Hepatocyte (in vitro differentiated cells): ENCODE measurements around the gene HCRTR1. TPM values are rescaled to one million over a fixed set of nuclear protein-coding genes. Genes with fewer than 3 reads are reported as not detected.

Experiments used
- DNase-seq: peaks from one replicate; pipeline ENCODE4 v3.0.0-alpha.2; 2016; ENCODE audit warnings: low spot score
- H2AFZ ChIP-seq: fragments of 200-600 bp; sonication (generic); 2 replicates; pipeline ENCODE4 v1.6.0; 2016; ENCODE audit warnings: antibody characterized with exemption, mild to moderate bottlenecking
- H3K27ac ChIP-seq: fragments of 200-600 bp; sonication (generic); 2 replicates; pipeline ENCODE4 v1.5.1; 2016; ENCODE audit warnings: mild to moderate bottlenecking
- H3K27me3 ChIP-seq: fragments of 200-600 bp; sonication (generic); 2 replicates; pipeline ENCODE4 v1.6.1; 2016
- H3K36me3 ChIP-seq: fragments of 200-600 bp; sonication (generic); replicated peaks from 2 replicates; pipeline ENCODE4 v1.5.1; 2016; ENCODE audit warnings: low read depth; ENCODE audit not compliant: insufficient read depth
- H3K4me1 ChIP-seq: fragments of 200-600 bp; sonication (generic); 2 replicates; pipeline ENCODE4 v1.5.1; 2016; ENCODE audit warnings: mild to moderate bottlenecking, moderate library complexity; ENCODE audit not compliant: insufficient read depth
- H3K4me2 ChIP-seq: fragments of 200-600 bp; sonication (generic); 2 replicates; pipeline ENCODE4 v1.6.0; 2016
- H3K4me3 ChIP-seq: fragments of 200-600 bp; sonication (generic); 2 replicates; pipeline ENCODE4 v1.5.1; 2016; ENCODE audit warnings: mild to moderate bottlenecking
- H3K79me2 ChIP-seq: fragments of 200-600 bp; sonication (generic); 2 replicates; pipeline ENCODE4 v1.6.0; 2017; ENCODE audit warnings: mild to moderate bottlenecking
- H3K9me2 ChIP-seq: fragments of 200-600 bp; sonication (generic); replicated peaks from 2 replicates; pipeline ENCODE4 v1.6.0; 2017; ENCODE audit warnings: mild to moderate bottlenecking; ENCODE audit not compliant: insufficient read depth
- H3K9me3 ChIP-seq: fragments of 200-600 bp; sonication (generic); 2 replicates; pipeline ENCODE4 v1.5.1; 2016; ENCODE audit warnings: low read depth, mild to moderate bottlenecking
- H4K20me1 ChIP-seq: fragments of 200-600 bp; sonication (generic); 2 replicates; pipeline ENCODE4 v1.6.0; 2016; ENCODE audit warnings: mild to moderate bottlenecking; ENCODE audit not compliant: insufficient read depth, poor library complexity, severe bottlenecking
- CTCF ChIP-seq: fragments of 200-600 bp; sonication (generic); IDR thresholded peaks from 2 replicates; pipeline ENCODE4 v1.5.1; 2016; ENCODE audit warnings: antibody characterized with exemption, mild to moderate bottlenecking; ENCODE audit not compliant: poor library complexity
- EZH2 ChIP-seq: fragments of 200-600 bp; sonication (generic); IDR thresholded peaks from 2 replicates; pipeline ENCODE4 v1.6.1; 2016; ENCODE audit warnings: antibody characterized with exemption, mild to moderate bottlenecking, borderline replicate concordance
- EZH2phosphoT487 ChIP-seq: fragments of 200-600 bp; sonication (generic); IDR thresholded peaks from one replicate; pipeline ENCODE4 v1.6.1; 2018; ENCODE audit warnings: antibody characterized with exemption, mild to moderate bottlenecking, low read depth, moderate library complexity; ENCODE audit not compliant: unreplicated experiment, severe bottlenecking
- WGBS: methylation state at CpG from one replicate; pipeline ENCODE4 v1.1.6; 2016; ENCODE audit warnings: low lambda C conversion rate; ENCODE audit errors: missing lambda C conversion rate; 5-methylcytosine and 5-hydroxymethylcytosine counted together
- polyA plus RNA-seq: library from polyadenylated mRNA; unstranded; fragments of >200 nt; fragmentation: Nextera tagmentation; extraction: Ambion mirVana; gene quantifications from 2 replicates; pipeline ENCODE4 v1.2.1, GENCODE V29; 2016
- total RNA-seq: library from RNA; depleted of rRNA; stranded (reverse); fragments of >200 nt; gene quantifications from 2 replicates; pipeline ENCODE4 v1.2.3, GENCODE V29; 2014

The HCRTR1 gene
- 0.28 TPM in 1 of 2 replicates, not detected in the other for total RNA-seq
- polyA plus RNA-seq: 0.68 TPM in 1 of 2 replicates, not detected in the other

GRCh38 chr1:31617218-31617915, at the start of gene HCRTR1:
Gene HCRTR1, plus strand, starts transcription at chr1:31617689. Its CDS starts 1,504 bp downstream, at chr1:31619193.
- Histone ChIP-seq H3K79me2 (no peaks in the 10 kb centered on the region), H3K4me3 (peak within 1 kb of the TSS; percentile 82), H4K20me1 (no peaks in the 10 kb centered on the region), H2AFZ (peak within 1 kb of the TSS; percentile 88), H3K27ac (no peak within 1 kb of the TSS), H3K27me3 (peaks cover 10% of the 10 kb centered on the region), H3K4me1 (no peaks in the 10 kb centered on the region), H3K9me2 (no peaks in the 10 kb centered on the region), H3K4me2 (peak within 1 kb of the TSS; percentile 100), H3K36me3 (no peaks in the 10 kb centered on the region), H3K9me3 (no peaks in the 10 kb centered on the region)
- WGBS: 19% methylated on average over 22 of the region's 48 CpGs
- TF ChIP-seq EZH2phosphoT487 (no peak), EZH2 (no peak), CTCF (no peak)
- DNase-seq: peak; percentile 3

GRCh38 chr1:31567956-31568570, 49.4 kb upstream of the HCRTR1 start:
- WGBS: 94% methylated on average over 10 of the region's 10 CpGs
- no peak for DNase-seq
- no peaks in the 10 kb centered on the region for H3K9me2 ChIP-seq

GRCh38 chr1:31568895-31569595, 48.4 kb upstream of the HCRTR1 start:
- Histone ChIP-seq H3K4me2 (no peak overlapping the region), H3K27ac (no peak overlapping the region), H3K9me2 (no peaks in the 10 kb centered on the region), H3K9me3 (no peaks in the 10 kb centered on the region), H3K4me1 (peaks cover 12% of the 10 kb centered on the region), H3K4me3 (no peak overlapping the region), H2AFZ (no peak overlapping the region), H3K36me3 (no peaks in the 10 kb centered on the region), H4K20me1 (no peaks in the 10 kb centered on the region), H3K27me3 (no peaks in the 10 kb centered on the region), H3K79me2 (no peaks in the 10 kb centered on the region)
- DNase-seq: no peak
- WGBS: 82% methylated on average over 11 of the region's 11 CpGs
- TF ChIP-seq EZH2: no peak
- no peak for TF ChIP-seq EZH2phosphoT487
- TF ChIP-seq CTCF: no peak

More at GRCh38 chr1:31567956-31568570, 49.4 kb upstream of the HCRTR1 start:
- H3K4me2 ChIP-seq: no peak overlapping the region
- no peaks in the 10 kb centered on the region for H3K36me3 ChIP-seq
- no peaks in the 10 kb centered on the region for H3K27me3 ChIP-seq
- H3K9me3 ChIP-seq: no peaks in the 10 kb centered on the region
- TF ChIP-seq EZH2: no peak
- no peak for TF ChIP-seq EZH2phosphoT487
- no peak overlapping the region for H2AFZ ChIP-seq
- H3K4me1 ChIP-seq: peaks cover 9% of the 10 kb centered on the region
- H3K79me2 ChIP-seq: no peaks in the 10 kb centered on the region
- no peak overlapping the region for H3K27ac ChIP-seq
- no peaks in the 10 kb centered on the region for H4K20me1 ChIP-seq
- H3K4me3 ChIP-seq: no peak overlapping the region
